NCI-H2107 (cell line): ENCODE measurements around the gene PTPRN2.
"Not testable (repeated sequence)": the region's sequence is repeated elsewhere in the genome, so short reads cannot be mapped to it uniquely, and the experiment has no call there.

Experiments
- DNase-seq: peaks from one replicate; lab custom pipeline; 2025; lab: John Stamatoyannopoulos, UW

PTPRN2 gene

DNA sequence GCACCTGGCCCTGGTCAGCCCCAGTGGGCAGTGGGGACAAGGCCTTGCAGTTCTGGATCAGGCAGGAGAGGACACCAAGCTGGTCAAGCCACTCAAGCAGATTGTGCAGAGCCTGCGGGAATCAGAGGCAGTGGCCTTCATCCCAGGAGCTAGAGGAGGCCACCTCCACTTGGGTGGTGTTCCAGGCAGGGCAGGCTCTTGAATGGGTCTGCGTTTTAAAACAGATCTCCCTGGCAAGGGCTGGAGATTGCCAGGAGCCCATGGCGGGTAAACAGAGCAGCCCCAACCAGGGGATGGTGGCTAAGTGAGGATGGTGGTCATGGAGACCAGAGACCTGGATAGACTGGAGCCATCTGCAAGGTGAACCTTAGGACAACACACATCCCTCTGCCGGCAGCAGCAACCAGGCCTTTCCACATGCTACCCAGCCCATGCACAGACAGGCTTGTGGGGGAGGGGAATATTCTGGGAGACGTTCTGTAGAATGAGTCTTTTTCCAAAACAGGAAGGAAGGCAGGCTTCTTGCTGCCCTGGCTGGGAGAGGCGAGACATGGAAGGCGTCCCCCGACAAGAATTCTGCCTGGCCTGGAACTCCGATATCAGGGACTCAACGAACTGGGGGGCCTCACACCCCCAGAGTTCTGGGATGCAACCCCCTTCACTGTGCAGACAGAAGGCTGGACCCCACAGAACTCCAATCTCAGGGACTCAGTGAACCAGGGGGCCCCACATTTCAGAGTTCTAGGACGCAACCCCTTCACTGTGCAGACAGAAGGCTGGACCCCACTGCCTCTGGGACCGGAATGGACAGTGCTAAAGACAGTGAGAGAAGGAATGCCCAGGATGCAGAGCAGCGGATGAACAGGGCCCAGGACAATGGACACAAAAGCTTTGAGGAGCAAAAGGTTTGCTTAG is 264.8 kb downstream of the PTPRN2 start:
- no peak for DNase-seq

DNA sequence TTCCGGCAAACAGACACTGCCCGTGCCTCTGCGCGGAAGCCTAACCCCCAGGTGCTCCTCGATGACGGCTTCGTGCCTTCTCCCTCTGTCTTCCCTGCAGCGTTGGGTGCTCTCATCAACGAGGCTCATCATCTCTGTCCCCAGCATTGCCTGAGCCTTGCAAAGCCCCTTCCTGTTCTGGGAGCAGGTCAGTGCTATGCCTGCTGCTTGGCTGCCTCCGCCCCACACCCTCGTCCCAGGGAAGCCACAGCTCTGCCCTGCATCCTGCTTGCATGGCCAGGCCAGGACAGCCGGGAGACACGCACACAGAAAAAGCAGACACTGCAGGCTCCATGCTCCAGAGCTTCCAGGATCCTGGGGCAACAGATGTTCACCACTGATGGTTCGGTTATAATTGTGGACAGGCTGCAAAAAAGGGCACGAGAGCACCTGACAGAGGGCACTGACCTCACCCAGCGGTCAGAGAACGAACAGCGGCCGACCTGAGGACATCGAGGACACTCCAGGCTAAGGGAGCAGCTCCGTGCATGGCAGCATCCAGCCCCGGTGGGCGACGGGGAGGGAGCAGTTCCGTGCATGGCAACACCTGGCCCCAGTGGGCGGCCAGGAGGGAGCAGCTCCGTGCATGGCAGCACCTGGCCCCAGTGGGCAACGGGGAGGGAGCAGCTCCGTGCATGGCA is 265.5 kb downstream of the PTPRN2 start:
- DNase-seq, result no peak

DNA sequence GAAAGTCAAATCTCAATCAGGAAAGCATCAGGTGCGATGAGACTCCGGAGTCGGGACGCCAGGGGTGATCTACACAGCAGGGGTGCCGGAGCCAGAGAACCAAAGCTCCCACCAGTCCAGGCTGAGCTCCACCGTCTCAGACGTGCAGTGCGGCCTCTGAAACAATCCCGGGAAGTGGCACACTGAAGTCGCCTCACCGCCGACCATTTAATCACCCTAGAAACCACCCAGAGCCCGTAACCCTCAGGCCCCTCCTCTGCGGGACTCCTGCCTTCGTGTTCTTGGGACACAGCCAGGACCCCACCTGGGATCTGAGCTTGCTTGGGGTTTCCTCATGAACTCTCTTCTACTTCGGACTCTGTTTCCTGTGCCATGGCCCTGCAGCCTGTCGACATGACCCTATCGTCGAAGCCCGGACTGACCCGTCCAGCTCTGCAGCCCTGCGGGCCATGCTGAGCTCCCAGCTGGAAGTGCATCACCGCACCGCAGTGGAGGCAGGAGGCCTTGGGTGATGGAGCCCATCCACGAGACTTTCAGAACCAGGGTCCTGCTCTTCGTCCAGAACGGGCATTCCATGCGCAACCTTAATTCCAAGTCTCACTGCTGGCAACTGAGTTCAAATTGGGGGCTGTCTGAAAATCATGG is 266.4 kb downstream of the PTPRN2 start:
- no peak for DNase-seq

DNA sequence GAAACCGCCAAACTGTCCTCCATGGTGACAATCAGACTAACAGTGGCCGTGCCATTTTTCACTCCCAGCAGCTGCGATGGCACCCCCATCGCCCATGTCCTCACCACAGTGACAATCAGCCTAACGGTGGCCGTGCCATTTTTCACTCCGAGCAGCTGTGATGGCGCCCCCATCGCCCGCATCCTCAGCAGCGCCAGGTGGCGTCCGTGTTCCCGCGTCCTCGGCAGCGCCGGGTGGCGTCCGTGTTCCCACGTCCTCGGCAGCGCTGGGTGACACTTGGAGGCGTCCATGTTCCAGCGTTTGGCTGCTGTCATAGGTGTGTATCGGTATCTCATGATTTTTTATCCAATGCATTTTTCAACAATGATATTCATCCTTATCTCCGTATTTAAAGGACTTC is 267.3 kb downstream of the PTPRN2 start:
- DNase-seq, result no peak

DNA sequence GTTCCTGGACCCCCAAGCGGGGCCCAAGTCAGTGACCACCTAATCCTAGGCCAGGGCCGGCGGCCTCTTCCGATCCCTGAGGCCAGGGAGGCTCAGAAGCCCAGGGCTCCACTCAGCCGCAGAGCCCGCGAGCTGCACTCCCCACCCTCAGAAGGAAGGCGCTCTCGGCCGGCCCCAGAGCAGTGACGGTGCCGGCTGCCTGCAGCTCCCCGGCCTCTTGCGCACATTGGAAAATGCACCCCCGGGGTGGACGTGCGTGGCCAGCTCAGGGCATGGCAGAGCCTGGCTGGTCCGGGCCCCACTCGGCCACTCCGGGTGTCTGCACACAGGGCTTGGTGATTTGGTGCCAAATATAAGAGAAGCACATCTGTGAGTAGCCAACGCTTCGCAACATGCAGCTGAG is 269.1 kb downstream of the PTPRN2 start:
- DNase-seq, result no peak

DNA sequence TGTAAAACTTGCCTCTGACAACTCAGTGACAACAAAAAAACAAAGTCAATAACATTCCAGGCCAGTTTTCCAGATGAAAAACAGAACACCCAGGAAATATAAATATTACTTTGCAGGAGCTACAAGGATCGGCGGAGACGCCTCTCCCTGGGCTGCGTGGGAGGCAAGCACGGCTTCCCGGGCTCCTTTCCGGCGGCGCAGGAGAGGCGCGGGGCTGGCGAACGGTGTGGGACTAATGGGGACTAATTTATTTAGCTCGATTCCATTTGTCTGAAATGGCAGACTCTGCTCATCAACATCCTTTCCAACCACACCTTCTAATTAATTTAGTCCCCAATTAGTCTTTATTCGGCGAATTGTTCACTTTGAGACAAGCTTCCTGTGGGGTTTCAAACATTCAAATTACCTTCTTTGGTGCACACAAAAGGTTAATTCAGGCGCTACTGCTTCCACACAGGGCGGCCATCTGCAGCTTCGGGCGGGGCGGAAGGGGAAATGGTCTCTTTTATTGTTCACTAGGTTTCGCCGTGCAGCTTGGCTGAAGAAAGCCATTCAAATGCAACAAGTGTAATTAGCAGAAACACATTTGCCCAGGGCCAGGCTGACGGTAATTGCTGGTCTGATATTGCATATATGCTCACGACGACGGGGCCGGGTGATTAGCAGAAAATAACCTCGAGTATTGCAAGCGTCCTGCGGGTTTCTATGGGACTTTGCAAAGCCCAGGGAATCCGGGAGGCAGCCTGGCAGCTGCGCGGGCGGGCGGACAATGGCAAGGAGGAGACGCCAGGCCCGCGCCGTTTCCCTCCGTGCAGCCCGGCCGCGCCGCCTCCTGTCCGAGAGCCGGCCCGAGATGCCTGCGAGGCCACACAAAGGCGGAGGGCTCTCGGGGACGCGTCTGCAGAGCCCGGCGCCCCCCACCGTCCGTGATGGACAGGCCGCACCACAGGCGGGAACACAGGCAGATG is 270.1 kb downstream of the PTPRN2 start:
- DNase-seq, result no peak

DNA sequence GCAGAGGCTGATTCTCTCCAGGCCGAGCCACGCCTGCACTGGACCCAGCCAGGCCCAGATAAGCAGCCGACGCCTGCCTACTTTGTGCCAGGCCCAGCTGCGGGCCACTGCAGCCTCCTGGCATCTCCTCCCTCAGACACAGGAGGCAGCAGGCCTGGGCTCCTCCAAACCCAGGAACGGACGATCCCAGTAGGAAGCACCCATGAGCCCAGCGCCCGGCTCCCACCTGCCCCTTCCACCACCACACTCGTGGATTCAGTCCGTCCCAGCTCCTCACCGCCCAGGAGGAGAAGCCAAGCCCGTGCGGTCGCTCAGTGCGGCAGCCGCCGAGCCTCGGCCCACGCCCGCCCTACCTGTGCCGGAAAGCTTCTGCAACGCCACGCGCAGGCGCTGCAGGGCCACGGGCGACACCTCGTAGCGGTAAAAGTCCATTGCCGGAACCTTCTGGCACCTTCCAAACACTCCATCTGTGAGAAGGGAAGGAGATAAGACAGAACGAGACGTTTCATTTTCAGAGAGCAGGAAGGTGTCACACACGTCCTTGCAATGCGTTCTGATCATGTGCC is 271.1 kb downstream of the PTPRN2 start:
- no peak for DNase-seq

DNA sequence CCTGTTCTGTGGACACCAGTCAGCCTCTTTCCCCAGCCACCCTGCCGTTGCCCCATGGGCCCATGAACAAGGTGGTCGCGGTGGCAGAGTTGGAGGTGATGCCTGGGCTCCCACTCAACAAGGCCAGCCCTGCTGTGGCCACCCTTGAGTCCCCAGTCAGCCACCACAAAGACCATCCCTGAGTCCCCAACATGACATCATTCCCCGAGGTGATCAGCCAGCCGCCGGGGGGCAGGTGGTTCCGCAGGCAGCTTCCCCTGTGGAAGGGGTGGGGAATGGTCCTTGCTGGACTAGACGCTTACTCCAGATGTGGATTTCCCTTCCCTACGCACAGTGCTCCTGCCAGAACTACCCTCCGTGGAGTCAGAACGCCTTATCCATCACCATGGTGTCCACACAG is 271.7 kb downstream of the PTPRN2 start:
- no peak for DNase-seq

DNA sequence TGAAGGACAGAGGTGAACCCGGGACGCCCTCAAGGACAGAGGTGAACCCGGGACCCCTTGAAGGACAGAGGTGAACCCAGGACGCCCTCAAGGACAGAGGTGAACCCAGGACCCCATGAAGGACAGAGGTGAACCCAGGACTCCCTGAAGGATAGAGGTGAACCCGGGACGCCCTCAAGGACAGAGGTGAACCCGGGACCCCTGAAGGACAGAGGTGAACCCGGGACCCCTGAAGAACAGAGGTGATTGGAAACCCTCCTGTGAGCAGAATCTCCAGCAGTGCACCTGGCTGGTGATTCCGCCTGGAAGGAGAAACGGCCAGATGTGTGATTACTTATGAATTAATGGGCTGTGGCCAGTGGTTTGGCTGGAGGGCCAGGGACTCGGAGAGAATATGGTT is 272.3 kb downstream of the PTPRN2 start:
- DNase-seq, result no peak

DNA sequence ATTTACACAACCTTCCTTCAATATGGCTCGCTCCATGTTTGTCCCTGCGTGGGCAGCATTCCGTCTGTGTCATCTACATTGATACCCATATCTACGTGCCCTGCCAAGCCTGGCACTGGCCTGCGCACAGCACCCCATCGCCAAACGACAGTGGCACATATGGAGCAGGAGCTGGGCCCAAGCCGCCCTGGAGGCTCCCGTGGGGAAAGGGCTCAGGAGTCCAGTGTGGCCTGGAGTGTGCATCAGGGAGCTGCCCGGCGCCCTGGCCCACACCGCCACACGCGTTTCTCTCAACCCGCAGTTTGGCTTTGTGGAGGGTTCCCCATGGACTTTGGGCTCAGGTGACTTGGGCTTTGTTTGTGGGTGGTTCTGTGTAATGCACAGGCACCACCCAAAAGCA is 273.2 kb downstream of the PTPRN2 start:
- no peak for DNase-seq

DNA sequence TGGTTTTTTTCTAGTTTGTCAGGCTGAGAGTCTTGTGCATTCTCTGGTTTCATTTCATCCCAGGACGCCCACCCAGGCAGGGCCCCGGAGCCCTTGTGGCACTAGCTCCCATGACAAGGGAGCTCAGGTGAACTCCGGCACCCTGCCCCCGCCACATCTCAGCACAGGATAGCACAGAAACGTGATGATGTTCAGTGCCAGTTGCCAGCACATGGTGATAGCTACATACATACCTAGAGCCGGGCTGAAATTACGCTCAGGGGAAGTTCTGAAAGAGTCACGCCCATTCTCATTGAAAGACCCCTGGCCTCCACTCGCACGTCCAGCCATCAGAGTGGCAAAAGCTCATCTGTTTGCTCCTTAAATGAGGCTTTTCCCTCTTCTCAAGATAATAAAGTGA is 273.7 kb downstream of the PTPRN2 start:
- no peak for DNase-seq

DNA sequence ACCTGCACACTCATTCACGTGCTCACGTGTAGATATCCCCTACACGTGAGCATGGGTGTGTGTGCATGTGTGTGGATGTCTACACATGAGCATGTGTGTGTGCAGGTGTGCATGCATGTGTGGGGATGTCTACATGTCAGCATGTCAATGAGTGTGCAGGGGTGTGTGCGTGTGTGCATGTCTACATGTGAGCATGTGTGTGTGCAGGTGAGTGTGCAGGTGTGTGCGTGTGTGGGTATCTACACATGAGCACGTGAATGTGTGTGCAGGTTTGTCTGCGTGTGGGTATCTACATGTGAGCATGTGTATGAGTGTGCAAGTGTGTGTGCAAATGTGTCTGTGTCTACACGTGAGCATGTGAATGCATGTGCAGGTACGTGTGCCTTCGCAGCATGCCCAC is 274.8 kb downstream of the PTPRN2 start:
- no peak for DNase-seq

DNA sequence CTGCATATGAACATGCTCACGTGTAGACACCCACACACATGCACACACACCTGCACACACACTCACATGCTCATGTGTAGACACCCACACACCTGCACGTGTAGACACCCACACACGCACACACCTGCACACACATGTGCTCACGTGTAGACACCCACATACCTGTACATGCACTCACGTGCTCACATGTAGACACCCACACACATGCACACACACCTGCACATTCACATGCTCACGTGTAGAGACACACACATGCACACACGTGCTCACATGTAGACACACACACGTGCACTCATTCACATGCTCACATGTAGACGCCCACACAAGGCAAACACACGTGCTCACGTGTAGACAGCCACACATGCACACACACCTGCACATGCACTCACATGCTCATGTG is 275.8 kb downstream of the PTPRN2 start:
- DNase-seq, result no peak

DNA sequence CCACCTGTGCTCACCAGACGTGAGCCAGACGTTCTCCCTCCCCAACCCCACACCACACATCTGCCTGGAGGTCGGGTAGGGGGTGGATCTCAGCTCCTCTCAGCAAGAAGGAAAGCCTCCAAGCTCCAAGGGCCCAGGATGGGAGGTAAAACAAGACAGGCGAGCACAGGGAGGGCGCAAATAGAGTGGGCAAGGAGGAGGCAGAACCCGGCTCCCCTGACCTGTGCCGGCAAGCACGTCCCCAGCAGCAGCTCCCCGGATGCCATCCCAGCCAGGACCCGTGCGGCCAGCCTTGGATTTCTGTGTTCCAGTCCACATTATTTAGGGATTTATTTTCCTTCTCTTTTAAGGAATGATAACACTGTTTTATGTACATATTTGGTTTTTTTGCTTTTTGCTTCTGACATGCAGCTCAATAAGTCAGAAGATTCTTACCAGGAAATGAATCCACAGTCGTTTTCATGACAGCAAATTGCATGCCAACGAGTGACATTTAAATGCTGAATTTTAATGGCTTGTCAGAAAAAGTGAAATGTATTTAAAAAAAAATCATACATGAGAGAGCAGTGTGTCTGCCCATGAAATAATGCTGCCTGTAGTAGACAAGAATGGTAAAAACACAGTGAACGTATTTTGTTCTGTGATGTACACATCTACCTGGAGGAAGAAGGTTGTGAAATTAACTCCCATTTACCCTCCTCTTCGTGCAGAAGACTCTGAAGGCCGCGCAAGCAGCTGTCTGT is 276.5 kb downstream of the PTPRN2 start:
- no peak for DNase-seq

DNA sequence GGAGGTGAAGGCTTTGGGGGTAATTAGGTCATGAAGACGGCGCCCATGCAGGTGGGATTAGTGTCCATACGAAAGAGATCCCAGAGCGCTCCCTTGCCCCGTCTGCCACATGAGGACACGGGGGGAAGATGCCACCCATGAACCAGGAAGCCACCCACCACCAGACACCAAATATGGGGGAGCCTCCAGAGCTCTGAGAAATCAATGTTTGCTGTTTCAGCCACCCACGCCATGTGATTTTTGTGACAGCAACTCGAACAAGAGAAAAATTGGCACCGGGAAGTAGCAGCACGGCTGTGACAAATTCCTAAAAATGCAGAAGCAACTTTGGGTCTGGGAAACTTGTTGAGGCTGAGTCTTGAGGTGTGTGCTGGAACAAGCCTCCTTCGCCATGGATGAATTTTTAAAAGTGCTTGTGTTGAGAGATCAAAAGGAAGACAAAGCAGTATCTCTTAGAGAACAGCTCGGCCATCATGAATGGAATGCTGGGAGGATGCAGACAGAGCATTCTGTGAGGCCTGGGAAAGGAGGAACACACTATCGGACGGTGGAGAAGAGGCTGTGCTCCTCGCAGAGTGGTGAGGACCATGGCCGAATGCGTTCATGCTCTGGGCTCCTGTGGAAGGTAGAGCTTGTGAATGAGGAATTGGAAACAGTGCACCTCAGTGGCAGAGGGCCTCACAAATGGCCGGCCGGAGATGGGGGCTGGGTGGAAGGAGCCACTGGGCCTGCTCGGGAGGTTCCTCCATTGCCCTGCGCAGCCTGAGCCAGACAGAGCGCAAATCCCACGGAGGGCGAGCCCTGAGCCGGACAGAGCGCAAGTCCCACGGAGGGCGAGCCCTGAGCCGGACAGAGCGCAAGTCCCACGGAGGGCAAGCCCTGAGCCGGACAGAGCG is 277.5 kb downstream of the PTPRN2 start:
- DNase-seq, result no peak

DNA sequence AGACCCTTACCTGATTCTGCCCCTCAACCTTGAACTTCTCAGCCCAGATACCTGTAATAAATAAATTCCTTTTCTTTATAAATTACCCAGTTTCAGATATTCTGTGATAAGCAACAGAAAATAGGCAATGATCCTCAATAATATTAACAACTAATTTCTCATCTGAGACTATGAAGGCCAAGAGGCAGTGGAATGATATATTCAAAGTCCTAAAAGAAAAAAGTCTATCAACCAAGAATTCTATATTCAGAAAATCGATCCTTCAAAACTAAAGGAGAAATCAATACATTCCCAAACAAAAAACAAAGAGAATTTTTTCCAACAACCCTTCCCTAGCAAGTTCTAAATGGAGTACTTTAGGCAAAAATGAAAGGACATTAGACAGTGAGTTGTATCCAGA is 279.6 kb downstream of the PTPRN2 start:
- no peak for DNase-seq

DNA sequence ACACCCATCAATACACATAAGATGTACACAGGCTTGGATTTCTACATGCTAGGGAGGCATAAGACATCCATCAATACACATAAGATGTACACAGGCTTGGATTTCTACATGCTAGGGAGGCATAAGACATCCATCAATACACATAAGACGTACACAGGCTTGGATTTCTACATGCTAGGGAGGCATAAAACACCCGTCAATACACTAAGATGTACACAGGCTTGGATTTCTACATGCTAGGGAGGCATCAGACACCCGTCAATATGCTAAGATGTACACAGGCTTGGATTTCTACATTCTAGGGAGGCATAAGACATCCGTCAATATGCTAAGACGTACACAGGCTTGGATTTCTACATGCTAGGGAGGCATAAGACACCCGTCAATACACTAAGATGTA is 283.6 kb downstream of the PTPRN2 start:
- DNase-seq, result not testable (repeated sequence)

DNA sequence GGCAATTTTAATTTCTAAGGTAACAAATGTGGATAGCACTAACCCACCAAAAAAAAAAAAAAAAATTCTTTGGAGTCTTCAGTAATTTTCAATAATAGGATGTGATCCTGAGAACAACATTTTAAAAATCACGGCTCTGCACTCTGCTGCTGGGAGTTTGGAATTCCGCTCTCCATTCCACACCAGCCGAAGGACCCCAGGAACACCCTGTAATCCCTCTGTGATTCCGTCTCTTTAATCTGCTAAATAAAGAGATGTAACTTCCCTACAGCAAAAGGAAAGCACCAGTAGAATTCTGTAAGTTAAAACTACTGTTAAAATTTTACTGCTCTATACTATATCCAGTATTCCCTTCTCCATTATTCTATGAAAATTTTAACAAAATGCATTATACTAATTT is 284.5 kb downstream of the PTPRN2 start:
- no peak for DNase-seq

DNA sequence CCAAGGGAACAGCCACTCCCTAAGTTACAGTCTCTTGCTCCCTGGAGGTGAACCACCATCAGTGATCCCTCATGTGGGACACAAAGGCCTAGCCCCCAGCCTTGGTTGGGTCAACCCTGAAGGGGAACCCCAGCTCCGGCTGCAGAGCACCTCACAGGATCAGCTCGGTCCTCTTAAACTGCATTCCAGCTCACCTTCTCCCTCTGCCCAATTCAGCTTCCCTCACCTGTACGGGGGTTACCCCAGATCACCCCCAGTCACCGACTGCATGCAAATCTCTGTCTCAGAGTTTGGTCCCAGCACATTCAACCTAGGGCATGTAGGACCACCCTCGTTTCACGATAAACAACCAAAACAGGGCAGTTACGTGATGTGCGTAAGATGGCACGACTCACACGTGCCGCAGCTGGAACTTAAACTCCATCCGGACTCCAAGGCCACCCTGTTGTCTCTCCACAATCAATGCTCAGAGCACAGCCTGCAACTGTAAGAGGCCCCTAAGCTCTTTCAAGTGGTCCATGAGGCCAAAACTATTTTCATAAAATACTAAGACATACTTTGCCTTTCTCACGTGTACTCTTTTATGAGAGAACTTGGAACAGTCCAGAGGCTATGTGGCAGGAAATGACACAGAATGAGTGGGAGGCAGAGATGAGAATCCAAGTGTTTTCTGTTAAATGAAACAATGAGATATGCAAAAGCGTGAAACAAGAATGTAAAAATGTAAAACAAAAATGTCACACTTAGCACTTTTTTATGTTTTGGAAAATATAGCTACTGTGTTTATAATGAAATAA is 285.2 kb downstream of the PTPRN2 start:
- DNase-seq, result no peak
